ENCODE data around the gene ALB.

Gene ALB

GRCh38 chr4:73429826-73430587 lies 25.9 kb downstream of the ALB start:
- DNase-seq (ENCODE audit: low read depth in 1 of 2, low spot score in 1 of 2), result no peak

- no peak for DNase-seq (ENCODE audit: low read depth in 1 of 2, low spot score in 1 of 2)
Measured at GRCh38 chr4:73431813-73432168, 27.7 kb downstream of the ALB start.

GRCh38 chr4:73432169-73433000 lies 28.3 kb downstream of the ALB start:
- DNase-seq (ENCODE audit: low read depth in 1 of 2, low spot score in 1 of 2), result no peak

- DNase-seq (ENCODE audit: low read depth in 1 of 2, low spot score in 1 of 2), result no peak
Measured at GRCh38 chr4:73433140-73433539, 29.1 kb downstream of the ALB start.

- no peak for DNase-seq (ENCODE audit: low read depth in 1 of 2, low spot score in 1 of 2)
Measured at GRCh38 chr4:73434311-73434710, 30.2 kb downstream of the ALB start.

GRCh38 chr4:73435984-73436383 lies 31.9 kb downstream of the ALB start, which contains the start of gene AFP:
Gene AFP, plus strand, starts transcription at chr4:73436221. Its CDS starts 42 bp downstream, at chr4:73436263.
- DNase-seq (ENCODE audit: low read depth in 1 of 2, low spot score in 1 of 2), result no peak

GRCh38 chr4:73436674-73437557 lies 32.8 kb downstream of the ALB start:
- no peak for DNase-seq (ENCODE audit: low read depth in 1 of 2, low spot score in 1 of 2)

GRCh38 chr4:73437558-73437956 lies 33.5 kb downstream of the ALB start:
- DNase-seq (ENCODE audit: low read depth in 1 of 2, low spot score in 1 of 2), result no peak

- no peak for DNase-seq (ENCODE audit: low read depth in 1 of 2, low spot score in 1 of 2)
Measured at GRCh38 chr4:73438048-73438447, 34.0 kb downstream of the ALB start.

- no peak for DNase-seq (ENCODE audit: low read depth in 1 of 2, low spot score in 1 of 2)
Measured at GRCh38 chr4:73438582-73439215, 34.6 kb downstream of the ALB start.

- DNase-seq (ENCODE audit: low read depth in 1 of 2, low spot score in 1 of 2), result no peak
Measured at GRCh38 chr4:73439445-73439844, 35.4 kb downstream of the ALB start.

- no peak for DNase-seq (ENCODE audit: low read depth in 1 of 2, low spot score in 1 of 2)
Measured at GRCh38 chr4:73439991-73440390, 35.9 kb downstream of the ALB start.

GRCh38 chr4:73440653-73441052 lies 36.6 kb downstream of the ALB start:
- DNase-seq (ENCODE audit: low read depth in 1 of 2, low spot score in 1 of 2), result no peak

GRCh38 chr4:73442275-73442674 lies 38.2 kb downstream of the ALB start:
- DNase-seq (ENCODE audit: low read depth in 1 of 2, low spot score in 1 of 2), result no peak

- no peak for DNase-seq (ENCODE audit: low read depth in 1 of 2, low spot score in 1 of 2)
Measured at GRCh38 chr4:73443224-73443623, 39.1 kb downstream of the ALB start.

GRCh38 chr4:73445383-73446335 lies 41.6 kb downstream of the ALB start:
- DNase-seq (ENCODE audit: low read depth in 1 of 2, low spot score in 1 of 2), result no peak

- DNase-seq (ENCODE audit: low read depth in 1 of 2, low spot score in 1 of 2), result no peak
Measured at GRCh38 chr4:73446336-73446938, 42.4 kb downstream of the ALB start.

GRCh38 chr4:73447671-73448070 lies 43.6 kb downstream of the ALB start:
- no peak for DNase-seq (ENCODE audit: low read depth in 1 of 2, low spot score in 1 of 2)

- DNase-seq (ENCODE audit: low read depth in 1 of 2, low spot score in 1 of 2), result no peak
Measured at GRCh38 chr4:73448448-73449203, 44.5 kb downstream of the ALB start.
